ENCODE results near the gene OSMR.

DNA sequence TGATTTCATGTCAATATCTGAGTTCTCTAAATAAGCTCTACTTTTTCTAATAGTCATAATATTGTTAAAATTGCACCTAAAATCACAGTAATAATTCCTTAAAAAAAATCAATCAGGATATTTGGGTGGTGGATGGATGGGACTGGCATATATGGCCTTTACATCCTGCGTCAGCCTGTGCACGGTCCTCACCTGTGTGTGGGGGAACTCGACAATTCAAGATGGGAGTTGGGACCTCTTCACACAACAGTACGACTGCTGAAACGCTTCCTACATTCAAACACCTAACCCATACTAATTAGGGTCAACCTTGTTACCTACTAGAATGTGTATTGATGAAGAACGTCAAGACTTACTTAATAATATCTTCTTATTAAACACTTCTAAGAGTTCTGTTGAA, 90.5 kb downstream of the OSMR start:
- TF ChIP-seq MYBL2 (IDR thresholded peaks at IDR 0.05; ENCODE audit: low read depth) (no peak), MYBL2 (CRISPR knock-in tag; IDR thresholded peaks at IDR 0.05; ENCODE audit: borderline replicate concordance) (no peak), E2F4 (CRISPR knock-in tag; IDR thresholded peaks at IDR 0.05; ENCODE audit: low read depth) (no peak), EP400 (IDR thresholded peaks at IDR 0.05) (no peak), MEF2A (IDR thresholded peaks at IDR 0.05; ENCODE audit: control insufficient read depth, low read depth, low read length) (no peak), BRCA1 (IDR thresholded peaks at IDR 0.05) (no peak), BRCA1 (CRISPR knock-in tag; IDR thresholded peaks at IDR 0.05) (no peak), RB1 (IDR thresholded peaks at IDR 0.05; ENCODE audit: low read depth) (no peak), DACH1 (IDR thresholded peaks at IDR 0.05; ENCODE audit: partially characterized antibody) (no peak)
